HG02759 (cell line): ENCODE data around the gene SLC24A3.

Source experiments
- ATAC-seq: cut with Tn5 transposase; IDR thresholded peaks from one replicate; pipeline ENCODE4 v1.9.1; 2021; ENCODE audit warnings: mild to moderate bottlenecking, moderate library complexity; ENCODE audit not compliant: unreplicated experiment

The SLC24A3 gene

DNA sequence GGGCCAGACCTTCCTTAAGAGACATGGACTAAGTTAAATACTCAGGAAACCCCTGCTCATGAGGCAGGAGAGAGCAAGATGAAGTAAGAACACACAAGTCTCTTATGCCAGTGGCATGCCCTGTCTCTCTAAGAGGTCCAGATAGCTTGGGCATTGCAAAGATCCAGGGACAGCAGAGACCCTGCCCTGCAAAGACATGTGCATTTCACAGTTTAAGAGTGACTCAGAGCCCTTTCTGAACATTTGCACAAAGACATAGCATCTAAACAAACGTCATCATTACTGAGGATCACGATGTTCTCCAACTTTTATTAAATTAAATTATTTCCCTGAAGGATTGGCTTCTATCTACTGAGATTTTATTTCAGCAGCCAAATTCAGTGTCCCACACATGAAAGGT is 315.1 kb downstream of the SLC24A3 start:
- no peak for ATAC-seq

DNA sequence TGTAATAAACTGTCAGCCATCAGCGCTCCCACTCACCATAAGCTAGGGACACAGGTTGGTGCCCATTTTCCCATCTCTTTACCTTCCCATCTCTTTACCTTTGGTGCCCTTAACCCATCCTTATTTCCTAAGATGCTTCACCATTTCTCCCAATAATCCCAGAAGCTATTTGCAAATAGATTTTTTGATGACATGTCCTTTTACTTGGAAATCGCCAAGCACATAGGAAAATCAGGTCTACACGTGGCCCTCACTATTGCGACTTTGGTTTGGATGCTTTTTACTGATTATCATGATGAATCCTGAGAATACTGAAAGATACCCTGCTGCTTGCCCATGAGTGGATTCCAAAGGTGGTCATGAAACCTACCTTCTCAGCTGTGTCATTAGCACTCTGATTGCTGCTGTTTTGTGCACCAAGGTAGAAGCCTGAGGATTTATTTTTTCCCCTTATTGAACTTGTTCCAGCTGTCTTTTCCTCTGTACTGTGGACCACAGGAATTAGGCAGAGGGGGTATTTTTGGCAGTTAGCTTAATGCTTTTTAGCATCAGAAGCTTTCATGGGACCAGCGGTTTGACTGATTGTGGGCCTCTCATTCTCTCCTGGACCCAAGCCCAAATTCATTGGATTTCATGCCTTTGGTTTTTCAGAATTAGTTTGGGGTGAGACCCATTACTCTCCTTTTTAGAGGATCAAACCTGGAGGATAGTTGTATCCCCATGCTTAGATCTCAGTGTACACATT is 316.0 kb downstream of the SLC24A3 start:
- no peak for ATAC-seq

DNA sequence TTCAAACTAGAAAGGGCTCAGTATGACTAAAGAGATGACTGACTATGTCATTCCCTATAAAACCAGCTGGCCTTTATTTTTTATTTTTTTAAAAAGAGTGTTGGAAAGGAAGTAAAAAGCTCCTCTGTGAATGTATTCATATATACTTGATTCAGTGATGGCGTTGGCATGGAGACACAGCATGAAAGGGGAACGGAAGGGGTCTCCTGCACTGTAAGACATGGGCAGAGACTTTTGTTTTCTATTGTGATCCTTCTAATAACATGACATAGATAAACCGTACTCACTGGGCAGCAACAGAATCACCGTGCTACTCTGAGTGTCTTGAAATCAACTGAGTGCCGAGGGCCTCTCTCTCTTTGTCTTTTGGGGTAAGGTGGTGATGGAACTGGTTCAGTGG is 317.6 kb downstream of the SLC24A3 start:
- ATAC-seq: no peak

DNA sequence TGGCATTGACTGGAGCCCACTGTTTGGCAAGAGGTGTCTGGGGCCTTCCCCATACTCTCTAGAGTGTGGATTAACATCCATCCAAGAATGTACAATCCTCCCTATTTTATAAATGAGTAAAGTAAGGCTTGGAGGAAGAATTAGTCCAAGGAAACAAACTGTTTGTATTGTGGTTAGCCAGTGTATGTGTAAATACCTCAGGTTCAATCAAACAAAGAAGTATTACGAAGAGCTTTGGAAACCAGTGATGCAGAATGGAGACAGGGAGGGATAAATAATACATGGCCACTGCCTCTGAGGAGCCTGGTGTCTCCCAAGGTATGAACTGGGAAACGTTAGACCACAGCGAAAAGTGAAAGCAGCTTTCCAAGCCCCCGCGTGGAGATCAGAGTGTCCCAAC is 319.0 kb downstream of the SLC24A3 start:
- no peak for ATAC-seq

DNA sequence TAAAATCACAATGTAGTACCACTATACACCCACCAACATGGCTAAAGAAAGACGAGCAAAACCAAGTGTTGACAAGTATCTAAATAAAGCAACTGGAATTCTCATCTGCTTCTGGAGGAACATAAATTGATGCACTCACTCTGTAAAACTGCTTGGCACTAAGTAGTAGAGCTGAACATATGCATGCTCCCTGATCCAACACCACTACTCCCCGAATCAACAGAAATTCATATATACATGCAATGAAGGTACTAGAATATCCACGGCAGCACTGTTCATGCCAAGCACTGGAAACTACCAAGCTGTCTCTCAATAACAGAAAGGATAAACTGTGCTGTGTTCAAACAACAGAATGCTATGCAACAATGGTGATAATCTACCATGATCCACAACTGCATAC is 326.1 kb downstream of the SLC24A3 start:
- ATAC-seq: no peak

DNA sequence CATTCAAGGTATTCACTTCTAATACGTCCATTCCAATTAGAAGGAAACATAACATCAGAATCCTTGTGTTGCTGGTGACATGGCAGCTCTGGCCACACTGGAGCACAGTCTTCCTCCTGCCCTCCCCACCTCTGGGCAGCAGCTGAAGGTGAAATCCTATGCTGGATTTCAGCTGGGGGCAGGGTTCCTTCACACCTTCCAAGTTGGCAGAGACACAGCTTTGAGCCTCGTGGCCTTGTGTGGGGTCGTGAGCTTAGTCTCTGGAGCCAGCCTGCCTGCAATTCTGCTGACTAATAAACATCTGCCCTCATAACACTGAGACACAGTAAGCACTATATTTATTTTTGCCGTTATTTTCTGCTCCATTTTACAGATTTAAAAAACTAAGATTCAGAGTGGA is 326.7 kb downstream of the SLC24A3 start:
- no peak for ATAC-seq

DNA sequence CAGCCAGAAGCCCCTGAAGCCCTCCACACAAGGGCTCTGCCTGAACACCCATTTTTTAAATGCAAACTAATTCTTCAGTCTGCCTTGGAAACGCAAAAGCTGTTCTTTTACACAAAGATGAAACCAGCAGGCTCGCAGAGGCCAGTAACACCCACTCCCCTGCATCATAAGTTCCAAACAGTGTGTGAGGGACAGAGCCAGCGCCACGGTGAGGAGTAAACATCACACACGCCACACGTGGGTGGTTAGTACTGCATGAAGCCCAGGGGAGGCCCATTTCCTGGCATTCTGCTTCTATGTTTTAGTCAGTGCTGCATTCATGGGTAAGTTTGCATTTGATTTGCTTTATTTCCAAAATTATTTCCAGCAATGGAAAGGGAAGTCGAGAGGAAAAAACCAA is 327.9 kb downstream of the SLC24A3 start:
- peak; percentile 48 for ATAC-seq

DNA sequence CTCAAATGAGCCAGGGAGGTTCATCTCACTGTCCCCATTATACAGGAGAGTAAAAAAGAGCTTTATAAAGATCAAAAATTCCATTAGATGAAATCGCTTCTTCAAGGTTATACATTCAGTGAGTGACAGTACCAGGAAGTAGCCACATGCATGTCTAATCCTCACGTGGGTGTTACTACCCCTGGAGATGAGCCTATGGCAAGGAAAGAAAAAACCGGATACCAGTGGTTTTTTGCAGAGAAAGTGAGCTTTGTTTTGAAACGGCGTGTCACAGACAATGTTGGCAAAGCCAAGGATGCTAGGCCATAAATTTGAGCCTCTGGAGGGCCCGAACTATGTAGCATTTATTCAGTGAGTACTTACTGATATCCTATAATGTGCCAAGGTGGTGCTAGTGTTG is 330.7 kb downstream of the SLC24A3 start:
- ATAC-seq: no peak

DNA sequence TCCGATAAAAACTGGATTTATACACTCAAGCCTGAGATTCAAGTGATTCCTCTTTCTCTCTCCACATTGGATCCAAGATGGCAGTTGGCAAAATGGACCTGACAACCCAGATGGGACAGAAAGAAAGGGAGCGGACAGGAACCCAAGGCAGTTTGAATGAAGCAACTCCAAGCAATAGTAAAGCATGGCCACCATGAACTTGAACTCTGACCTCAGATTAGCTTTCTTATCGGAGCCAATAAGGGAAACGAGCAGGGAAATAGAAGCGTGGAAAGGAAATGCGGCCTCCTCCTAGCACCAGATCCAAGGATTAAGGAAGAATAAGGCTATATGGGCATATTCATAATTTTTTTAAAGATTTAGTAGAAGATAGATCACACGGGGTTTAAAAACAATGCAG is 332.2 kb downstream of the SLC24A3 start:
- no peak for ATAC-seq

DNA sequence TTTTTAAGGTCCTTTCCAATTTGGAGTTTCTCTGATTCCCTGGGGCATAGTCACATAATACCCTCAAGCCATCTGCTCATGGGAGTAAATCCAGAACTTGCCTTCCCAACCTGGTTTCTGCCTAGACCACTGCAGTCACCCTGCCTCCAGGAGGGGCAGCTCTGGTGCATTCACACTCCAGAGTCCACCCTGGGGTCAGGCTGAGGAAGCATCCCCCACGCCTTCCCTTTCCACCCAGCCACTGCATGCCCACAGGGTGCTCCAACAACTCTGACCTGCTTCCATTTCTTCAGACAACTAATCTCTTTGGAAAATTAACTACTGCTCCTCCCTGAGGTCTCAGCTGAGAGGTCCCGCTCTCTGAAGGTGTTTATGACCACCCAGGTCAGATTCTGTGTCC is 334.2 kb downstream of the SLC24A3 start:
- no peak for ATAC-seq

DNA sequence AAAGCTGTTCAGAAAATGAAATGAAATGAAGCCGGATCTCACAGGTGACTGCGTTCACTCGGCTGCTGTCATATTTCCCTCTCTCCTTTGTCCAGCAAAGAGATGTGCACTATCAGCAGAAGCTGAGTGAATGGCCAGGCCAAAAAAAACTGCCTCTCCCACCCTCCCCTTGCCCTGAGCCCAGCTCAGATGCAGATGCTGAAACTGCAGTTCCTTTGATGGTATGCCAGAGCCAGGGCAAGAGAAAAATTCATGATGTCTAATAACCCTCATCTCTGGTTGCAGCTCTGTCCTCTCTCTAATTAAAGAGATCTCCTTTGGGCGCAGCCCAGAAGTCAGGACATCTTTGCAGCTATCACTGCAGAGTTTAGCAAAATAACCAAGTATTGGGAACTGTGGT is 335.1 kb downstream of the SLC24A3 start:
- no peak for ATAC-seq

DNA sequence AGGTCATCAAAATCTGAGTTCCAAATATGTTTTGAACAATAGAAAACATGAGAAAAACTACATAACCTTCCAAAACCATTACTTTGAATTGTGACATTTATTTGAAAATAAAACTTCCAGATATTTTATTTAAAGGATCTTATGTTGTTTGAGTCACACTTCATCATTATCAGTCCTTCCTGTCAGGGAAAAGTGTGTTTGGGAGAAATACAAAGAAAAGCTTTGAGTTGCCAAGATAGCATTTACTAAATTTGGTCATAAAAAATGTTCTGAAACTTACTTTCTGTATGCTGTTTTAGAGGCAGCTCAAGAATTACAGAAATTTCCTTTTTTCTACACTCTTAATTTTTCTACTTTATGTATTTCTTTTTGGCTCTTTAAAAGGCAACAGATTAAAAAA is 337.5 kb downstream of the SLC24A3 start:
- no peak for ATAC-seq

DNA sequence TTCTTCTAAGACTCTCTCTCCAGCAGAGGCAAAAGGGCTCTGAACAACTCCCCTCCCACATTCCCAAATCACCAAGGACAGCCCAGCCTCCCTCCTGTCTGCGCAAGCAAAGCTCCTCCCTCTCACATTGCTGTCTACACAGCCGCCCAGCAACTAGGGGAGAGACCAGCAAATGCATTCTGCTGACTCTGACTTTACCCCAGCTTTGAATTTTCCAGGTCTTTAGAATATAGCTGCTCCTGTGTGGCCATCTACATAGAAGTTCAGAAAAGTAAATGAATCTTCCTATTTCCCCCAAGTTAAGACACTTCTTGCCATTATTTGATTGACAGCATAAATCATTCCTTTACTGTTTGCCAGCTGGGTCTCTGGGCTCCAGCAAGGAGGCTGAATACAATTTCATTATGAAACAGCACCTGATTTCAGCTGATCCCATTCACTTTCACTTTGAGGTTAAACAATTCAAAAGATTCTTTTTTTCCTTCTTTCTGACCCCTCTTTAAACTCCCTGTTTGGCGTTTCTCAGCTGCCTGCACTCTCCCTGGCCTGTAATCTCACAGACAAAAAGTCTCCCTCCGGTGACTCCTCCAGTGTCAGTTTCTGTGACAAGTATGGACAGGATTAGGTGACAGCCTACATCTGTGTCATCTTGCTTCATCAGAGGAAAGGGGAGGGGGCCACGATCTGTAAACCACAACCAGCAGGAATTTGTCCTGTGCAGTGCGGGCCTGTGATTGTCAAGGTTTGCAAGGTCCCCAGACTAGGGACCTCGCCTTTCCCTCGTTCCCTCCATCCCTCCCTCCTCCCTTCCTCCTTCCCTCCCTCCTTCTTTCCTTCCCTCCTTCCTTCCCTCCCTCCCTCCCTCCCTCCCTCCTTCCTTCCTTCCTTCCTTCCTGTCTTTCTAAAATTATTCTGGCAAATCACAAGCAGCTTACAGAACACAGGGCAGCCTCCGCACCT is 340.1 kb downstream of the SLC24A3 start:
- no peak for ATAC-seq

DNA sequence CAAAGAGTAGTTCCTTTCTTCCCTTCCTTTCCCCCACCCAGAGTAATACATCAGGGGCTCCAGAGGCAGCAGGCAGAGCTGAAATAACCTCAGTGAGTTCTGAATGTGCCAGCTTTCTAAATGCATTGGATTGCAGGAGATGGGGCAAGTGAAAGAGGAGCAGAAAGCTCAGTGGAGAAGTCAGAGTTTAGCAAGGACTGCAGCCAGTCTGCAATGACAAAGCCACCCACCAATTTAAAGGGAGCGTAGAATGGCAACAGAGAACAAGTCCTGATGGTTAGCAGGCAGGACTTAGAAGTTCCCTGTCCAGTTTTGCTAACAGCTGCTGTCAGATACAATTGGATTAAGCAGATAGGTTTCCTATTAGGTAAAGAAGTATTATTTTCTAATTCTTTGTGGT is 342.2 kb downstream of the SLC24A3 start:
- no peak for ATAC-seq

DNA sequence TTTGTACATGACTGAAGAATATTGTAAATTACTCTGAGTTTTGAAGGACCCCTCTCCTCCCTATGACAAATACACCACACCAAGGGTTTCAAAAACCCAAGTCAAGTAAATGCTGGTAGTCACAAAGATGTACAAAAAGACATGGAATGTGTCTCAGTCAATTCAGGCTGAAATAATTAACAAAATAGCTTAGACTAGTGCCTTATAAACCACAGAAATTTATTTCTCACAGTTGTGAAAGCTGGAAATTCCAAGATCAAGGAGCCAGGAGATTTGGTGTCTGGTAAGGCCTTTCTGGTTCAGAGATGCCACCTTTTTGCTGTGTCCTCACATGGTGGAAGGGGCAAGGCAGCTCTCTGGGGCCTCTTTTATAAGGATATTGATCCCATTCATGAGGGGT is 343.3 kb downstream of the SLC24A3 start:
- ATAC-seq: no peak

DNA sequence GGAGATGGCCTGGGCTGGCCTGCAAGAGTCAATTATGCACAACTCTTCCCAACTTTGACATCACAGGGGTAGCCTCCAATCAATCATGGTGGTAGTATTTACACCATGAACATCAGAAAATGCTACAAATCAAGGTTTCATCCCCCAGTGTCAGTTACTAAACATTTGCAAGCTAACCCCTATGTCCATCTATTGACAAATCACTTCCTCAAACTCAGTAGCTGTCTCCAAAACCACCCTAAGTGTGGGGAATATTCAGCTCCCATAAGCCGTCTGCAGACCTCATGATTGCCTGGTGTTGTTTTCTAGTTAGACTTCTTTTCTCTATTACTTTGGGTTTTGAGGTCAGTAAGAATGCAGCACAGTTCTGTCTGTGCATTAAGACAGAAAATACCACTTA is 344.8 kb downstream of the SLC24A3 start:
- ATAC-seq: no peak

DNA sequence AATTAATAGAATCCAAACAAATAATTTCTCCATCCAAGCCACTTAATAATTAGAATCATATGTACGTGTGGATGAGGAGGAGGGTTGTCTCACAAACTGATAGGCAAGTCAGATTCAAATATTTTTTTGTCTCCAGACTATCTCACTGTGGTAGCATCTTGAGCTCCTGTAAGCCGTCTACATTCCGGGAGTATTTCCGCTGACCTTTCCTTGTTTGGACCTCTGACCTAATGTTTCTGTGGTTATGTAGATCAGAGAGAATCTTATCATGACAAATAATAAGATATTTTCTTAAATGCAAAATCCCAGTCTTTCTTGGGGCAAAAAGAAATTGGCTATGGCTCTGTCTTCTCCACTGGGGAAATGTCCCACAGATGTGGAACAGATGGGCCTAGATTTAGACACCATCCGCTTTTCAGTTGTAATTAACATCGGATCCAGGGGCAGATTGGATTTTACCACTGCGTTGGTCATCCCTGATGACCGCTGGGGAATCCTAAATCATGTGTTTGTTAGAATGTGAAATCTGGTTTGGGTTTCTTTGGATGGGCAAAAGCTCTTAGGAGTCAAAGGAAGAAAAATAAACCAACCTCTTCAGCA is 348.5 kb downstream of the SLC24A3 start:
- no peak for ATAC-seq

DNA sequence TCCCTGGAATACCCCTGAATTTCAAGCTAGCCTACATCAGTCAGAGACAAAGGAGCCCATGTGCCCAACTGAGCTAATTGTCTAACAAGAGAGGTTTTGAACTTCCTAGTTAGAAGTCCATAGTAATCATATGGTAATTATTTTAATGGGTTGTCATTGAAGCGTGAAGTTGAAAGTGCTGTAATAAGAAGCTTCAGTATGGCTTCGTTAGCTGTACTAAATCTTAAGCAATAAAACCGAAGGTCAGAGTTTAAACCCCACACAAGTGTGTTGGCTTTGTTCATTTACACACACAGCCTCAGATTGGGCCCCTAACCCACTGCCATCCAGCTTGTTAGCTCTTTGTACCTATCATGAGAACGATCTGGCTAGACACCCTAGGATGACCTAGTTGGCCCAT is 350.0 kb downstream of the SLC24A3 start:
- ATAC-seq: no peak

DNA sequence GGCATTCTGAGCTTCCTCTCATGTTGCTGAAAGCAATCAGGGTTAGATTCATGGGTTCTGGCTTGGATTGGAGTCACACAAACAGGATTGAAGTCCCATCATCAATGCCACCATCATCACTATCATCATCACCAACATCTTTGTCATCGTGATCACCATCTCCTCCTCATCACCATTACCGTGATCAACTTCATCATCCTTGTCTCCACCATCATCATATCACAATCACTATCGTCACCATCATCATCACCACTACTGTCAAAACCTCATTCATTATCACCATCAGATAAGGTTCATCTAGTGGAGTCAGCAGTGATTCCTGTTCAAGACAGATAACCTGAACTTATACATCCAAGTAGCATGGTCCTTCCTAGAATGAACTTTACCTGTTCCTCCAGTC is 351.8 kb downstream of the SLC24A3 start:
- ATAC-seq: no peak

DNA sequence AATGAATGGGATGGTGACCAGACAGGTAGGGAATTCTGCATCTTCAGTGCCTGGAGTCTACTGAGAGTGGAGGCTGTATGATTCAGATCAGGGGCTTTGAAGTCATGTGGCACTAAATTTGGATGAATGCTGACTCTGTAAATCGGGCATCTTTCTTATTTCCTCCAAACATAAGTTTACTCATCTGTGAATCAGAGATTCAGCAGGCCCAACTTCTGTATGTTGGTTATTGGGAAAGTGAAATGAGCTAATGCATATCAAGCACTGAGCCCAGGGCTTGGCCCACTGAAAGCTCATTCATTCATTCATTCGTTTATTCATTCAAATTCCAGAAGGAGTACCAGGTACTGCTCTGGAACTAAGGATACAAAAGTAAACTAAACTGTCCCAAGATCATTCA is 353.3 kb downstream of the SLC24A3 start:
- ATAC-seq: no peak

DNA sequence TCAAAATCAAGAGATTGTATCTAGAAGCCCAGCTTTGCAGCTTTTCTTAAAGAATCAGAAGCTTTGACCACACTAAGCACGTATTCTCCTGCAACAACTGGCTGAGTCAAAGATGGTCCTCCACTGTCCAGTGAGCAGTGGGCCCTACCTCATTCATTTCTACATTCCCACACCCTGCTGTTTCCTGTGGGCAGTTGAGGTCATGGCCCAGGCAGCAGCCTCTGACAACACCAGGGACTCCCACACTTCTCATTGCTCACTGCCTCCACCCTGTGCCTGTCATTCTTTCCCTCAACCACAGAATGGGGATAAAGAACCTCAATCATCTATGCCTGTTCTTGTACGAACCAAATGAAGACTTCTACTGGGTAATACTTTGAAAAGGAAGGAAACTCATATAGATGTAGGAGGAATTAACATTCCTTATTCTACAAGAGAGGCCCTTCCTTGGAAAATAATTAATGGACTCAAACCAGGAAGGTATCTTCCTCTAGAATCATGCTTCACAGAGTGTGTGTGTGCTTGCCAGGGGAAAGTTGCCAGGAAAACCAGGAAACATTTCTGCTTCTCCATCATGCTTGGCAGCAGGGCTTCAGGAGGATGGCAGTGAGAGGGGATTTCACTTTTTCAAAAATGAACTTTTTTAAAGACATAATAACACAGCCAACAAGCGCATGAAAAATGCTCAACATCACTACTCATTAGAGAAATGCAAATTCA is 353.9 kb downstream of the SLC24A3 start:
- no peak for ATAC-seq
